T47D (cell line): Measurements from ENCODE around the gene SHISA8.
"Not testable (repeated sequence)": the region's sequence is repeated elsewhere in the genome, so short reads cannot be mapped to it uniquely, and the experiment has no call there.

ENCODE experiments used
- DNase-seq, 2 experiments: peaks; one replicate each; pipeline versions ENCODE4 v3.0.0 to v3.0.0-alpha.2; 2011 to 2012; ENCODE audit warnings: low read depth in 1 of 2, low spot score in 1 of 2
- JUND ChIP-seq: IDR thresholded peaks from 2 replicates; pipeline ENCODE4 v1.6.1; 2012; ENCODE audit warnings: low read depth
- in situ Hi-C: cut with HindIII; loops from 2 replicates; pipeline ENCODE4 v1.10.0; 2016; ENCODE audit warnings: low sequenced_read_pairs, low pct_unique_long_range_greater_than_20kb

SHISA8 gene

GRCh38 chr22:41915035-41915785 lies at the start of gene SHISA8:
TSS of gene SHISA8 (minus strand) at chr22:41915074. CDS start at chr22:41914667, 407 bp downstream.
- in situ Hi-C loops, result no loop called here
- DNase-seq, result peak; percentile 75 to 89
- TF ChIP-seq JUND, result no peak

GRCh38 chr22:41964112-41964491 lies 49.2 kb upstream of the SHISA8 start:
- no peak for TF ChIP-seq JUND
- in situ Hi-C loops, result no loop called here
- no peak for DNase-seq

- DNase-seq, result no peak
- in situ Hi-C loops, result no loop called here
- TF ChIP-seq JUND, result no peak
Observed at GRCh38 chr22:41963453-41964111, 48.7 kb upstream of the SHISA8 start.

- in situ Hi-C loops, result no loop called here
- TF ChIP-seq JUND, result no peak
- DNase-seq, result no peak
Observed at GRCh38 chr22:41957941-41958556, 43.2 kb upstream of the SHISA8 start.

GRCh38 chr22:41952713-41953112 lies 37.8 kb upstream of the SHISA8 start:
- no peak for DNase-seq

GRCh38 chr22:41951898-41952474 lies 37.1 kb upstream of the SHISA8 start, which contains the start of gene SMIM45:
TSS of gene SMIM45 (plus strand) at chr22:41952150.
- DNase-seq, result no peak
- in situ Hi-C loops, result no loop called here
- TF ChIP-seq JUND, result no peak

More at GRCh38 chr22:41952713-41953112, 37.8 kb upstream of the SHISA8 start:
- in situ Hi-C loops, result no loop called here
- no peak for TF ChIP-seq JUND

GRCh38 chr22:41949297-41949965 lies 34.6 kb upstream of the SHISA8 start:
- TF ChIP-seq JUND, result no peak
- no peak for DNase-seq
- in situ Hi-C loops, result no loop called here

GRCh38 chr22:41948928-41949296 lies 34.0 kb upstream of the SHISA8 start:
- in situ Hi-C loops, DNase-seq: not testable (repeated sequence)

- TF ChIP-seq JUND, result no peak
- in situ Hi-C loops, result no loop called here
- no peak for DNase-seq
Observed at GRCh38 chr22:41948142-41948541, 33.3 kb upstream of the SHISA8 start.

- in situ Hi-C loops, result no loop called here
- no peak for DNase-seq
- no peak for TF ChIP-seq JUND
Observed at GRCh38 chr22:41947424-41948080, 32.7 kb upstream of the SHISA8 start.

- TF ChIP-seq JUND, result no peak
- peak; percentile 81 to 96 for DNase-seq
- in situ Hi-C loops, result no loop called here
Observed at GRCh38 chr22:41946629-41947423, 32.0 kb upstream of the SHISA8 start, which contains the start of gene CENPM. TSS of gene CENPM (minus strand) at chr22:41947152. CDS start at chr22:41947076, 76 bp downstream.
